Activated CD8-positive, alpha-beta memory T cell treated with anti-CD3 and anti-CD28 coated beads, Interleukin-2, amount 50 U/mL, for 1 hour (primary cell): ENCODE results near the gene DUSP28.
"Not testable (repeated sequence)": the region's sequence is repeated elsewhere in the genome, so short reads cannot be mapped to it uniquely, and the experiment has no call there.

ENCODE experiments used
- DNase-seq: peaks from one replicate; pipeline ENCODE4 v3.0.0-alpha.2; 2020; ENCODE audit errors: extremely low read depth

Gene DUSP28, protein sequence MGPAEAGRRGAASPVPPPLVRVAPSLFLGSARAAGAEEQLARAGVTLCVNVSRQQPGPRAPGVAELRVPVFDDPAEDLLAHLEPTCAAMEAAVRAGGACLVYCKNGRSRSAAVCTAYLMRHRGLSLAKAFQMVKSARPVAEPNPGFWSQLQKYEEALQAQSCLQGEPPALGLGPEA

DNA sequence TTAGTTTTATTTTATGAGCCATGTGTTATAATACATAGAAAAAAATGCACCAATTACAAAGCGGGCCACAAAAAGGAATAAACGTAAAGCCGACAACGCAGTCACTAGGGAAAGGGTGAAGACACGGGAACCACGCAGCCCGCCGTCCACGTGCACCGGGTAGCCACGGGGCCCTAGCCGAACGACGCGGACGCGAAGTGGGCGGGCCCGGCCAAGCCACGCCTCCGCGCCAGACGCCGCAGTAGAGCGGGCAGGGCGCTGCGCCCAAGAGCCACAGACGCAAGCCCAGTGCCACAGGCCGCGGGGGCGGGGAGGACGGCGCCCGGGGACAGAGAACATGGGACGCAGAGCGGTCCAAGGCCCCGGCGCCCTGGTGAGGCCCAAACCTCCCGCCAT is at the start of gene DUSP28:
TSS of gene DUSP28 (plus strand) at position 274 of the 396 bp plus-strand sequence. CDS start 328 bp downstream, outside the sequence.
- no peak for DNase-seq

DNA sequence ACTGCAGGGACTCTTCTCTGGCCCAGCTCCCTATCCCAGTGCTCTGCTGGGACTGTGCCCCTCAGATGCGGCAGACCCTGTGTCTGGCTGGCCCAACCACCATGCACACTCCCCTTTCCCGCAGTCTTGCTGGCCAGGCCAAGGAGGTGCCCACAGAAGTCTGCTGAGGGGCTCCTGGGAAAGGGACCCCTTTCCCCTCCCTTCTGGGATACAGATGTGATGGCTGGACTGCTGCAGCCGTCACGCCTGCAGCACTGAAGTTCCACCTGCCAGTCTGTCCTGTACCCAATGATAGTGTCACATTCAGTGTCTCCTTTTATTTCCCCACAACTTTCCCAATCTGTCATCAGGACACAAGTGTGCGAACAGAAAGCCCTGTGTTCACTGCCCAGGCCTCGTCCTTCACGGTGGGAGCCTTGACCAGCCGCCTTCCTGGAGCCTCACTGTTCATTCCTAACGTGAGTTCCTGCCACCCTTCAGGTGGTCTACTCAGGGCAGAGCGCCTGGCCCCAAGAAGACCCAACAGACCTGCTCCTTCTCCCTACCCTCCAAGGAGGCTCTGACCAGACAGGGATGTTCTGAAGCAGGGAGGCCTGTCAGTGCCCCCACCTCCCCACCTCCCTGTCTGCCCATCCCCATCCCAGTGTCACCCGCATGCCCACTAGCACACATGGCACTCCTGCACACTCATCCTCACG is 49.5 kb upstream of the DUSP28 start:
- DNase-seq: no peak

DNA sequence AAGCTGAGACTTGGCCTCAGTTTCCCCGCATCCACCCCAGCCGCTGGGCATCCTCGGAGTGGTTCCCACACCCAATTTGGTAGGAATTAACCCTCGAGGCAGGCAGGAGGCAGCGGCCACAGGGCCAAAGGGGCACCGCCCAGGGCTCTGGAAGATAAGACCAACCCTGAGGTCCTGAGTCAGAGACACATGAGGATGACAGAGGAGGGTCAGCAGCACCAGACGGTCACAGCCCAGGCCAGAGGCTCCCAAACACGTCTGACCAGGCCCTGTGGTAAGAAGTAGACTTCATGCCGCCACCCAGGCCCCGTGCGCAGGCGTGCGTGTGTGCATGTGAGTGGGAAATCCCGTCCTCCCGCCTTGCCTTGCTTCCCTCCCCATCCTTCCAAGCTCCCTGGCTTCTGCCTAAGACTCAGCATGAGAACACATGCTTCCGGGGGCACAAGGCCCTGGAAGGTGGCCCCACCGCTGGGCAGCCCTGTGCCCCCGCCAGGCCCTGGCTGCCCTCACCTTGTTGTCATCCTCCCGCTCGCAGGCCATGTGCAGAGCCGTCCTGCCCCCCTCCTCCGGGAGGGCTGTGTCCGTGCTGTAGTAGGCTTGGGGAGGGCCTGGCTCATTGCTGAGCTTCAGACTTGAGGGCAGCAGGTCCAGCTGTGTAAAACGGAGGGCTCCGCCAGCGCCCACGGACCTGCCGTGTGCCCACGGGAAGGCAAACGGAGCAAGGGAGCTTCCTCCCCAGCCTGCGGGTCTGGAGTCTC is 48.6 kb upstream of the DUSP28 start:
- DNase-seq: no peak

DNA sequence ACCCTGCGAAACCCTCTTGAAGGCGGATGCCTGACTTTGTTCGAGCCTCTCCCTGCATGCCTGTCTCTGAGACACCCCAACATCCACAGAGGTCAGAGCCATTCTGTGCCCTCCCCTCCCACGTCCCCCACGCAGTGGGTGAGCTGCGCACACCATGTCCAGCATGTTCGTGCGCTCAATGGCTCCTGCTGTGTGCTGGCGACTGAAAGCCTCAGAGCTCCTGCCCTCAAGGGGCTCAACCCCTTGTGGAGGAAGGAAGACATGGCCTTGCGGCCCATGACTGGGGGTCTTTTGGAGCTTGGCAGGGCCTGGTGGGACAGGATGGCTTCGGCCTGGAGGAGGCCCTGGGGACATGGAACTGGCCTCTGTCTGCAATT is 48.1 kb upstream of the DUSP28 start:
- DNase-seq: no peak

DNA sequence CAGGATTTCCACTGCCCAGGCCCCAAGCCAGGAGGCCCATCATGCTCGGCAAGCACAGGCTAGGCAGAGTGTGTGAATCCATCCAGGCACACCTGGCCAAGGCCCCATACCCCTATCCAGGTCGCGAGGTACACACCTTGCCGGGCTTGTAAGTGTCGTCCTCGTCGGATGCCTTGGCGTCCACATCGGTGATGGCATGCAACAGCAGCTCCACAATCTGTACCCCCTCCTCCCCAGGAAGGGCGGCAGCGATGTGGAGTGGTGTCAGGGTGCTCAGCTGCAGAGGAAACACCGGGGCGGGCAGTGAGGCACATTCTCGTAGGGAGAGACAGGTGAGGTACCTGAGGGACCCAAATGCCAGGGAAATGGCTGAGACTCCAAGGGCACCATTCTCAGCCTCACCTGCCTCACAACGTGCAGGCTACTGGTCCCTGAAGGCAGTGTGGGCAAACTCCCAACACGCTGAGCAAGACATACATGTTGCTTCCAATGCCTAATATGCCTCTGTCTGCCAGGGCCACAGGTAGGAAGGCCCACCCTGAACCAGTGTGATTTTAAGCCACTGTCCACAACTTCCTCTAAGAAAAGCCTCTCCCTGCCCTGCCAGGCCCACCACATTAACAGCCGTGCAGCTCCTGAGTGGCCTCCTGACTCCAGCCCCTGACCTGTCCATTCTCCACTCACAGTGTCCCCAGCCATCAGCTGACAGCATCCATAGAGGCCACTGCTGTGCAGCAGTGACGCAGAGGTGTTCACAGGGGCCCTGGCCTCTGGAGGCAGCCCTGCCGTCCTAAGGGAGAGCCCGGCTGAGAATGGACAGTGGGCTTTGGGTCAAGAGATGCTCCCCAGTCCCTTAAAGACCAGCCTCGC is 47.3 kb upstream of the DUSP28 start:
- DNase-seq: no peak

DNA sequence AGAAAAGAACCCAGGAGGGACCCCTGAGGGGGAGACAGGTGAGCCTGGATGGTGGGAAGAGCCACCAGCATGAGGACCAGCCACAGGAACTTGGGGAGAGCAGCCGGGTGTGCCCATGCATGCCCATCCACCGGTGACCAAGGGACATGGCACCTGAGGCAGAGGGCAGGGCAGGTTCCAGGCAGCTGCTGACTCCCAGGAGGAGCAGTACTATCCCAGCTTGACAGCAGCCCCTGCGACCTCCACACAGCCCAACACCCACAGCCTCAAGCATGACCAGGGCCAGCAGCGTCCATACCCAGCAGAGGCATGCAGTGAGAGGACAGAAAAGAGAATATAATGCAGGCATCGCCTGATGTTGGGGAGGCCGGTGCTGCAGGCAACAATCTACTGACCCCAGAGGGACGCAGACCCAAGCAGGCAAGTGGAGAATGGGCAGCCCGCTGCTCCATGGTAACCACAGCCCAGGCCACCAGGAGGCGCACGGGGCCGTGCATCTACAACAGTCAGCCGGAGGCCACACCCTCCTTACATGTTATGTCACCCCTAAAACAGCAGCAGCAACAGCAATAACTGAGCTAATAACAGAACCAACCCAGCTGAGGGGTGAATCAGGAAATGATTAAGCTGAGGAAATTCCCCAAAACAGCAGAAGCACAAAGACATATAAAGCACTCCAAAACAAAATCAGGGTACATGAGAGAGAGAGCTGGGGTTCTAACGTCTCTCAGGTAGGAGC is 46.4 kb upstream of the DUSP28 start:
- DNase-seq: peak; percentile 46

DNA sequence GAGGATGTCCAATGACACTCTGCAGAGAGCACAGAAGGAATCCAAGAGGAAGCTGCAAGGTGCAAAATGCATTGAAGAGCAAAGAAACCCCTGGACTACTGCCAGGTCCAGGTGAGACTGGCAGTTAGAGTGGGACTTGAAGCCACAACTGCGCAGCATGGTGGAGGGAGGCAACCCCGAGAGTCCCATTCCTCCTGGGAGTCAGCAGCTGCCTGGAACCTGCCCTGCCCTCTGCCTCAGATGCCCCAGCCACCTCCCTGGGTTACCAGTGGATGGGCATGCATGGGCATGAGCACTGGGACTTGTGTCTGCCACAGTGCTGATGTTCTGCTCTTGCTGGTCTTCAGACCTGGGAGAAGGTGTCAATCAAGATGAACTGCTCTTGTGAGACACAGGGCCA is 45.5 kb upstream of the DUSP28 start:
- DNase-seq: no peak

DNA sequence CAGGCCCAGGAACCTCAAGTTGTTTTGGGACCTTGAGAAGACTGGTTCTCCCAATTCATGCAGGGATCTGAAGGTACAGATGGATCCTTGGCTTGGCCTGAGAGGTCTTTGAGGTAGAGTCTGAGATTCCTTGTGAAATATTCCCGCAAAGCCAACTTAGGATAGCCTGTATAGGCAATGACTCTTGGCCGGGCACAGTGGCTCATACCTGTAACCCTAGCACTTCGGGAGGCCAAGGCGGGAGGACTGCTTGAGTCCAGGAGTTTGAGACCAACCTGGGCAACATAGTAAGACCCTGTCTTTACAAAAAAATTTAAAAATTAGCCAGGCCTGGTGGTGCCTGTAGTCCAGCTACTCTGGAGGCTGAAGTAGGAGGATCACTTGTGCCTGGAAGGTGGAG is 42.8 kb upstream of the DUSP28 start:
- no peak for DNase-seq

DNA sequence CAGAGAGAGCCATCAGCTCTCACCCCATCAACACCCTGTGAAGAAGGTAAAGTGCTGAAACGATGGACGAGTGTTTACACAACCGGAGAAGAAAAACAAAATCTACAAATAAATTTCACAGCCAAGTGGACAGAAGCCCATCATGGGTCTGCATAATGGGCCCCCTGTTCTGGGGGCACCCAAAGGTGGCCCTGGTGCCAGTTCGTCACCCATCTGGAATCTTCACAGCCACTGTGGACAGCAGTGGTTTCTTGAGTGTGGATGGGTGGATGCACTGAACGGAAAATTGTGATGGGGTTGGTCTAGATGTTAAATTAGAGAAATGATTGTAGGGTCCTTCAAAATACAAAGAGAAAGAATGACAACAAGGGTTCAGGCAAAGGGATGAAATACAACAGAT is 41.2 kb upstream of the DUSP28 start:
- DNase-seq: no peak

DNA sequence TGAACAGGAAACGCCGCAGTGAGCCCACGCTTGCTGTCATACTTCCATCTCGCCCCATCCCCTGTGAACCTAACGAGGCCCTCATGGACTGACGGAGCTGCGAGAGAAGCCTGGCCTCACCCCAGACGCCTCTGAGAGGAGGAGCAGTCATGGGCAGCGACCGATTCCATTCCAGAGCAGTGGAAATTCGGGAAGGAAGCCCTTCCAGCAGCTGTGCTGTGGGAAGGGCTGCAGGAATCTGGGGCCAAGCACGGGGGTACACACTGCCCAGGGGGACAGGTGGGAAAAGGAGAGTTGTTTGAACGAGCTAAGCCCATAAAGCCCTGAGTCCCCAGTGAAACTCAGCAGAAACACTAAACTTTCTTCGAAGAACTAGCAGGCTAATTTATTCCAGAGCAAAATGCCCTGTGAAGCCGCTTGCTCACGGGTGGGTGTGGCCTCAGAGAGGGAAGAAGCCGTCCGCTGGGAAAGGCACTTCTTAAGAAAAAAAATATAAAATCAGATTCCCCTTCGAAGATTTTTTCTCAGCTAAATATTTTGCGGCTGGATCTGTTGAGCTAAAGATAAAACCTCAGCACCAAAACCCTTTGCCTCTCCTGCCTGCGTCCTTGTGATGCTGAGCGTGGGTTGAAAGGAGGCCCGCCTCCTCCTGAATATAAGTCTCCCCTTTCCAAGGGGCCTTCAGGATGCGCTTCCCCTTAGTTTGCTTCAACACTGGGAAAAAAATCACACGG is 40.6 kb upstream of the DUSP28 start:
- no peak for DNase-seq

DNA sequence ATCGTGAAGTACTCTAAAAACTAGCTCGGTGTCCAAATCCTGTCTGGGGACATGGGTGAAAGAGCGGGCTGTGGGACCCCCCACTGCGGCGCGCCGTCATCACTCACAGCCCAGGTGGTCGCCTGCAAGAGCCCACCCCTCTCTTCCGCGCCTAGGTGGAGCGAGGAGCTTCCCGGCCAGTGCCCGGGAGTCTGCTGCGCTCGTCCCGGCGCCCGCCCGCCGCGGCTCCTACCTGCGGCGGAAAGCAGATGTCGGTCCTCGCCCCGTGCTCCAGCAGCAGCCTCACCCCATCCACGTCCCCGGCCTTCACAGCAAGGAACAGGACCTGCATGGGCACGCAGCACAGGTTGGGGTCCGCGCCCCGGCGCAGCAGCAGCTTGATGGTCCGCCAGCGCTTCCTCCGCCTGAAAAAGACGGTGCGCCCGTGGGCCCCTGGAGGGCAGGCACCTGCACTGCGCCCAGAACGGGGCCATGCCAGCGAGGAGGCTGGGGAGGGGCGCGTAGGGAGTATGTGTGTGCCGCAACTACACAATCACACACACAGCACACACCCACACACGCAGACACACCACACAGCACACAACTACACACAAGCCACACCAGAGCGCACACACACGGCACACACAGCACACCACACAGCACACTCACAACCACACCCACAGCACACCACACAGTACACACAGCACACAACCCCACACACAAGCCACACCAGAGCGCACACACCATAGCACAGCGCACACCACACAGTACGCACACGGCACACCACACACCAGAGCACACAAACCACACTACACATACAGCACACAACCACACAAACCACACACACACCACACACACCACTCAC is 39.8 kb upstream of the DUSP28 start:
- DNase-seq: no peak

DNA sequence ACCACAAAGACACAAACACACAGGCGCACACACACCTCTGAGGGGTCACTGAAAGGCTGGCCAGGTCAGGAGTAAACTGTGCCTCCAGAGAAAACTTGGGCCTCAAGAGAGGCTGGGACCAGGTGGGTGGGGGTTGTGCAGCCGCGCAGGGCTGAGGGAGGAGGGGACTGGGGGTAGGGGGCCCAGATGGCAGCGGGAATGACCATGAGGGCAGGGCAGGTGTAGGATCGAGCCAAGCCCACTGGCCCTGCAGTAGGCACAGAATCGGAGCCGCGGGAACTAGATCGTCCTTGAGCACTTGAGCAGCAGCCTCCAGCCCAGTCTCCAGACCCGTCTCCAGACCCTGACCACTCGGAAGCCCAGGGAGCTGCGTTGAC is 39.2 kb upstream of the DUSP28 start:
- no peak for DNase-seq

DNA sequence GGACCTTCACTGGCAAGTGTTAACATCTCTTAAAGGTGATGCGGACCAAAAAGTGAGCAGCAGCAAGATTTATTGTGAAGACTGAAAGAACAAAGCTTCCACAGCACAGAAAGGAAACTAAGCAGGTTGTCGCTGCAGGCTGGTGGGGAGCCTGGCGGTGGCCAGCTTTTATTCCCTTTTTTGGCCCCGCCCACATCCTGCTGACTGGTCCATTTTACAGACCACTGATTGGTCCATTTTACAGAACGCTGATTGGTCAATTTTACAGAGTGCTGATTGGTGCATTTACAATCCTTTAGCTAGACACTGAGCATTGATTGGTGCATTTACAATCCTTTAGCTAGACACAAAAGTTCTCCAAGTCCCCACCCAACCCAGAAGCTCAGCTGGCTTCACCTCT is 38.3 kb upstream of the DUSP28 start:
- not testable (repeated sequence) for DNase-seq

DNA sequence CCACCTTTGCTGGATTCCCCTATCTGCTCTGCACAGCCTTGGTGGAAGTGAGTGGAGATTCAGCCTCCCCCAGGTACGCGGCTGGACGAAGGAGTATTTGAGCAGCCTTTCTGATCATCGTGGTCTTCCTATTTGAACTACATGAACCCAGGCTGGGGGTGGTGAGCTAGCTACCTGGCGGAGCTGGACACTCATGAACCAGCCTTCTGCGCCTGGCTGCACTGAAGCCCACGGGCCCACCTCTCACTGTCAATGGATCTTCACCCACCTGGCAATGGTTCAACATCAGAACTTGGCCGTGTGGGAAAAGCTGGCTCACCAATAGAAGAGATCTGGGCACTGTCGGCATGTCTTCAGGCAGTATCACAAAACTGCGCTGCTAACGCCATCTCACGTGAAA is 37.8 kb upstream of the DUSP28 start:
- no peak for DNase-seq

DNA sequence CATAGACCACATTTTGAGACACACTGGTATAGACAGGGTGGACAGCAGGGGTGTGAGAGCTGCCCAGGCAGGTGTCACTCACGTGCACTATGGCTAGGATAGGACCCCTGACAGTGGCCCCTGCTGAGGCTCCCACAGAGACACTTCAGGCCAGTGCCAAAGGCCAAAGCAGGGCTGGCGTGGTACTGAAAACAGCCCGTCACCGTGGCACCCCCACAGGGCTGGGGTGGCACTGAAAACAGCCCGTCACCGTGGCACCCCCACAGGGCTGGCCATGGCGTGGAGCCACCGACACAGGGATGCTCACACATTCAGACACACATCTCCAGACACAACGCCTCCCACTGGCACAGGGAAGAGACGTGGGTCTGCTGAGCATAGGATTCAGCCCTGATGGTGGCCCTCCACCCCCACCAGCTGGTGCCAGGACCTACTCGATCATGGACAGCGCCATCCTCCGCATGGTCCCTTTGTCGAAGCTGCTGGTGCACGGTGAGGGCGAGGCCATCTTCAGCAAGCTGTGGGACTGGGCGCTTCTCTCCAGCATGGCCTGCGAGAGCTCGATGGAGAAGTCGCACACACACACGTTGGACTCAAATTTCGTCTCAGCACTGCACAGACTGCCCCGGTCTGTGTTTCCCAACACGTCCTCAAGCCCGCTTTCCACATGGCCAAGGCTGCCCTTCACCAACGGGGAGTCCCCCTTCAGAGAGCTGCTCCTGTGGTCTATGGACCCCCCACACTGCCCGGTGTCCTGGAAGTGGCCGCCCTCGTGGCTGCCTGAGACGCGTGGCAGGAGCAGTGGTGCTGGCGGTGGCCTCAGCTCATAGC is 36.5 kb upstream of the DUSP28 start:
- no peak for DNase-seq

DNA sequence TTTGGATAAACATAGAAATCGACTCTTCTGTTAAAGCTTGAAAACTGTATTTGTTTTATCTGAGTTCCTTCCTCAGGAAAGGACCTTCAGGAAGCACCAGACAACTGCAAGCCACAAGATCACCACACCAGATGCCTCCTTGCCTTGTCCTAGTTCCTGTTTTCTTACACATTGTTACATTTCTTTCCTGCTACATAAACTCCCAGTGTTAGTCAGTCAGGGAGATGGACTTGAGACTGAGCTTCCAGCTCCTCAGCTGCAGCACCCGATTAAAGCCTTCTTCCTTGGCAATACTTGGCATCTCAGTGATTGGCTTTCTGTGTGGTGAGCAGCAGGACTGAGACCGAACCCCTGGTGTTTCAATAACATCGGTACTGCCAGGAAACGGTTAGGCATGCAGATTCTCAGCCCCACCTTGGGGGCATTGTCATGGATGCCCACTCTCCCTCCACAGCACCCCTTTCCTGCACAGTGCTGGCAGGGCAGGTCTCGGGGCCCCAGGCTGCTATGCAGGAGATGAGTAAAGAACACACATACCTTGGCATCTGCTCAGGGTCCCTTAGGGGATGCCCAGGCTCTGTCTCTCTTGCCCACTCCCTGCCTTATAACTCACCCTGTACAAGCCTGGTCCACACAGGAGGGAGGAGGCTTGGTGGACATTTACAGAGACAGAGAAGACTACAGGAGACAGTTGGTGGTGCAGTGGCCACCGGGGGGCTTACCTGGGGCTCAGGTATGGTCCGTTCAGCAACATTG is 35.0 kb upstream of the DUSP28 start:
- DNase-seq: no peak

DNA sequence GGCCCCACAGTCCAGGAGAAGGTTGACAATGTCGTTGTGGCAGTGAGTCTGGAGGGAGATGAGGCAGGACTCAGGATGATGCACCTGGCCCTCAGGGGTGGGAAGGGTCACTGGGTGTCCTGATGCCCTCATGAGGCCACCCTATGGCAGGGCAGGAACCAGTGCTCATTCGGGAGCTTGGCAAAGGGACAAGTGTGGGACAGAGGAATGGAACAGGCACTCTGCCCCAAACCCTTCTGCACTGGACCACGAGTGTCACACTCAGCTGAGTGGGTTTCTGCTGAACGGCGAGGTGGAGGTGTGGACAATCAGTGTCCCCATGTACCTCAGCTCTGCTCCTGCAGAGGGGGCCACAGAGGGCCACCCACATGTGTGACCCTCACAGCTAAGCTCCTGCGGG is 34.4 kb upstream of the DUSP28 start:
- DNase-seq: no peak

DNA sequence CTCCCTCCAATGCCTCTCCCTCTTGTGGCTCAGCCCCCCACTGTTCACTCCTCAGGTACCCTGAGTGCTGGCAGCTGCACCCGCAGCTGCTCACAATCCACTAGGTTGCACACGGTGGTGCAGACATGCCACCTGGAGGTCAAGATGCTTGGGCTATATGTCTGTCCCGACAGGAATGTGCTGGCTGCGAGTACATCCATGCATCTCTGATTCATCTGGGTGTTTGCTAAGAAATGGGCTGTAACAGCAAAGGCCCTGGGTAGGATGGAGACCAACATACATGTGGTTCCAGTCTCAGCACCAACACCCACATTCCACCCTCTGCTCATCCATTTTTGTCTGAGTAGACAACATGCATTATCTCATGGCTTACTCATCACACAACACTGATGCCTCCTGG is 33.6 kb upstream of the DUSP28 start:
- no peak for DNase-seq
